Muscle layer of colon (tissue), 2 donors: ENCODE measurements around the gene TMEM213.

Experiments
- H3K27ac ChIP-seq: one replicate; pipeline ENCODE4 v1.7.0; 2013; ENCODE audit warnings: low read depth, mild to moderate bottlenecking, low read length, moderate library complexity
- H3K27me3 ChIP-seq, 2 donors: one replicate each; pipeline ENCODE4 v1.7.0; 2013; ENCODE audit warnings: low read length in 2 of 2, mild to moderate bottlenecking in 2 of 2; ENCODE audit not compliant: insufficient read depth in 2 of 2, control insufficient read depth in 1 of 2
- H3K36me3 ChIP-seq: one replicate; pipeline ENCODE4 v1.7.0; 2013; ENCODE audit warnings: mild to moderate bottlenecking, low read length; ENCODE audit not compliant: insufficient read depth
- H3K4me1 ChIP-seq: one replicate; pipeline ENCODE4 v1.7.0; 2013; ENCODE audit warnings: mild to moderate bottlenecking, low read length; ENCODE audit not compliant: insufficient read depth
- H3K4me3 ChIP-seq, 2 donors: one replicate each; pipeline ENCODE4 v1.7.0; 2013; ENCODE audit warnings: low read length in 2 of 2, low read depth in 1 of 2, mild to moderate bottlenecking in 1 of 2, moderate library complexity in 1 of 2
- H3K9ac ChIP-seq: one replicate; pipeline ENCODE4 v1.7.0; 2013; ENCODE audit warnings: low read length
- H3K9me3 ChIP-seq: one replicate; pipeline ENCODE4 v1.7.0; 2013; ENCODE audit warnings: mild to moderate bottlenecking, low read length
- donor health status: abdominal sarcoma.
- donor health status: Adenocarcinoma of cecum.

TMEM213 gene, protein sequence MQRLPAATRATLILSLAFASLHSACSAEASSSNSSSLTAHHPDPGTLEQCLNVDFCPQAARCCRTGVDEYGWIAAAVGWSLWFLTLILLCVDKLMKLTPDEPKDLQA

DNA sequence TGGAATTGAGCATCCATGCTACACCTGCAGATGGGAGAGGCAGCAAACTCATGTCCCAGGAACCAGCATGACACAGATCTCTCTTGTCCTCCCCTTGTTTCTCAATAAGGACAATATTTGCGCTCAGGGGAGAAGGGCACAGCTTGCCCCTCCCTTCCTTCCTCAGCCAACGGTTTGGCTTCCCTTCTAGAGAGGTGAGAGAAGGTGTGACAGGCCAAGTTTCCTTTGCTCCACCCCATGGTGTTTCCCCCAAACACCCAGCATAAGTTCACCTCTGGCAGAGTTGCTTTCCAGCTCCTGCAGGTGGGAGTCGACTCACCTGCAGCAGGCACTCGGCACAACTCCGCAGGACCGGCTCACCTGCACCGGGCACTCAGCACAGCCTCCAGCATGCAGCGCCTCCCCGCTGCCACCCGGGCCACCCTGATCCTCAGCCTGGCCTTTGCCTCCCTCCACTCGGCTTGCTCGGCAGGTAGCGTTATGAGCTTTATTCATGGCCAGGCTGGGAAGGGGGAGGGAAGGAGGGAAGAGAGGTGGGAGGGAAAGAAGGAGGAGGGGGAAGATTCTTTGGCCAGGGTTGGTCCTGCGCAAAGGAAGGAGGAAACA, at the start of gene TMEM213, which contains the start of gene ATP6V0A4:
TMEM213 (plus strand) TSS at position 280 of the 606 bp plus-strand sequence; CDS start at position 391, 111 bp downstream.
ATP6V0A4 (minus strand) TSS at position 482 of the 606 bp plus-strand sequence. CDS start 26,949 bp downstream, outside the sequence.
- H3K4me1 ChIP-seq: no peaks in the 10 kb centered on the region
- H3K4me3 ChIP-seq: no peak within 1 kb of the TSS
- no peak within 1 kb of the TSS for H3K27ac ChIP-seq
- H3K9me3 ChIP-seq: no peaks in the 10 kb centered on the region
- H3K36me3 ChIP-seq: no peaks in the 10 kb centered on the region
- no peak within 1 kb of the TSS for H3K9ac ChIP-seq
- H3K27me3 ChIP-seq: peaks cover 0 to 4% of the 10 kb centered on the region in 2 donors

DNA sequence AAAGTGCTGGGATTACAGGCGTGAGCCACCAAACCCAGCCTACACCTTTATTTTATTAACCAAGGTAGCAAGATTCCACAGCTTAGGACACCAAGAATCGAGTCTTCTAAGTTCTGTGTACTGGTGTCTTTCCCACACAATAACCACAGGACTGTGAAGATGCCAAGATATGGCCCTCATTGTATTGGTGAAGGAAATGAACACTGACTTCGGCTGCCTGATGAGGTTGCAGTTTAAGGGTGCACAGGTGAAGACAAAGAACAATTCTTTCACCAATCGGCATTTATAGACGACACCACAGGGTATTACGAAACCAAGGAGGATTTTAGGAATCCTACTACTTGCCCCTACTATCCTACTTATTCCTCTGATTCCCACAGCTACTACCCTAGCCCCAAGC, 49.1 kb upstream of the TMEM213 start:
- Histone ChIP-seq H3K4me3 (no peak overlapping the region), H3K4me1 (no peaks in the 10 kb centered on the region), H3K9ac (no peak overlapping the region), H3K27ac (no peak overlapping the region), H3K27me3 (no peaks in the 10 kb centered on the region), H3K36me3 (no peaks in the 10 kb centered on the region), H3K9me3 (no peaks in the 10 kb centered on the region)

DNA sequence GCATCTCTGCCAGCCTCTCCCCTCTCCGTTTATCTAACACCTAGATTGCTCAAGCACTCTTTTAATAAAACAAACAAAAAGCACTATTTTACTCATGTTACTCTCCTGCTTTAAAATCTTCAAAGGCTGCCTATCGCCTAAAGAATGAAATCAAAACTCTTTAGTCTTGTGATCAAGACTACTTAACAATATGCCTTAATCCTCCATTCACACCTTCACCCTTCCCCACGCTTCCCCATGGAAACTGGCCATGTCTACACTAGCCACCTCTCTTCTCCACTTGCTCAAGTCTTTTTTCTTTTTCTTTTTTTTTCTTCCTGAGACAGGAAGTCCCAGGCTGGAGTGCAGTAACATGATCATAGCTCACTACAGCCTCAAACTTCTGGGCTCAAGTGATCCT, 47.8 kb upstream of the TMEM213 start:
- Histone ChIP-seq H3K27me3 (no peaks in the 10 kb centered on the region), H3K4me1 (no peaks in the 10 kb centered on the region), H3K27ac (no peak overlapping the region), H3K9ac (no peak overlapping the region), H3K36me3 (no peaks in the 10 kb centered on the region), H3K4me3 (no peak overlapping the region), H3K9me3 (no peaks in the 10 kb centered on the region)

DNA sequence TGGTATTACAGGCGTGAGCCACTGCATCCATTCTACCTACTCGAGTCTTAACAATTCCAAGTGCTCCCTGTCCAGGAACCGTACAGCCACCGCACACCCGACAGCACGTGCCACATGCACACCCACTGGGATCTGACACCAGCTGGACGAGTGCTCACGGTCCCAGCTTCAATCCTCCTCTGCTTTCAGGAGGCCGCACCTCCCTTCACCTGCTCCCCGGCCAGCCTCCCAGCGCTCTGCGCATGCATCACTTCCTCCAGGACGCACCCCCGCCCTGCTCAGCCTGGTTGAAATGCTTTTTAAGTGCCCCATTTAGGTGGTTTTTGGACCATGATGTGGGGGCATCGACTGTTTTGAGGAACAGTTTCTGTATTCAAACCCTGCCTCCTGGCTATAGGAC, 47.3 kb upstream of the TMEM213 start:
- Histone ChIP-seq H3K27me3 (no peaks in the 10 kb centered on the region), H3K36me3 (no peaks in the 10 kb centered on the region), H3K9ac (no peak overlapping the region), H3K9me3 (no peaks in the 10 kb centered on the region), H3K4me3 (no peak overlapping the region), H3K27ac (no peak overlapping the region), H3K4me1 (no peaks in the 10 kb centered on the region)

DNA sequence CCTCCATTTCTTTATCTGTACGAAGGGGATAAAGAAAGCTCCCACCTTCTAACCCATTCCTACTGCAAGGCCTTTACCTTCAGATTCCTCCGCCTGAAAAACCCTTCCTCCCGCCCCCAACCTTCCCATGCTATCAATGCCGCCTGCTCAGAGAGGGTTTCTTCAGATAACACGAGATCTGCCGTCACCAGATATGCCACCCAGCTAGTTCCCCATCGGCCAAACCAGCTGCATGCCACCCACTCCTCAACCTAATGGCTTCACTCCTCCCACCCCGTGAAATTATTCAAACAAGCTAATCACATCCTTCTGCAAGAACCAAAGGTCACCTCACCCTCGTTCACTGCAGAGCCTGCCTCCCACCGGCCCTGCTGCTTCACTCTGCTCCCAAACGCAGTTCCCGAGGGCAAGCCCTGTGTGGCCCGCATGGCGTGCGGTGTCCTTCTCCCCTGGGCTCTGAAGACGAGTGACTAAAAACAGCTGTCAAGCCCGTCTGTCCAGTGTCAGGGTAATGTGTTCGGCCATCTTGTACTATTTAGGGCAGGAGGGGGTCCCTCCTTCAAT, 46.8 kb upstream of the TMEM213 start:
- H3K36me3 ChIP-seq: no peaks in the 10 kb centered on the region
- H3K9ac ChIP-seq: no peak overlapping the region
- no peaks in the 10 kb centered on the region for H3K4me1 ChIP-seq
- no peaks in the 10 kb centered on the region for H3K27me3 ChIP-seq
- H3K27ac ChIP-seq: no peak overlapping the region
- H3K4me3 ChIP-seq: no peak overlapping the region
- no peaks in the 10 kb centered on the region for H3K9me3 ChIP-seq

DNA sequence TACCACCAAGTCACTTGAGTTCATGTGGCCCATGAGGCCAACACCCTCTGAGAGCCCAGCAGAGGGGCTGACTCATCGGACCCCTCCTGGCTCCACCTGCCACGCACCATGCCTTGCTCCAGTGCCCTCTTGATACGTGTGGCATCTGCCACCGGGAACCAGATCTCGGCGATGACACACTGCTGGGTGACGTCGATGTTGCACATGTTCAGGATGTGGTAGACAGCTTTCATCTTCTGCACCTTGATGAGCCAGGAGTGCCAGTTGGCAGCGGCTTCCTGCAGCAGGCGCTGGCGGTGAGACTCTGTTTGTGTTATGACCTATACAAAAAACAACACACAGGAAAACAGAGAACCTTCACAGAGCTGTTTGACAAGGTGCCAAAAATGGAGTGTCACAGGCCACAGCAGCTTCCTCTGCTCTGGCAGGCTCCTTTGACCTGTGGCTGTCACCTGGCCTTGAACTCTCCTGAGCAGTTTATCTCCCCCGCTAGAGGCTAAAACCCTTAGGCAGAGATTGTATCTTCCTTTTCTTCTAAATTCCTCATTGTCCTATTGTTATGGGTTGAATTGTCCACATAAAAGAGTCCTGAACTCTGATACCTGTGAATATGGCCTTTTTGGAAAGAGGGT, 45.2 kb upstream of the TMEM213 start:
- no peak overlapping the region for H3K27ac ChIP-seq
- H3K9me3 ChIP-seq: no peaks in the 10 kb centered on the region
- no peaks in the 10 kb centered on the region for H3K27me3 ChIP-seq
- H3K36me3 ChIP-seq: no peaks in the 10 kb centered on the region
- H3K4me1 ChIP-seq: no peaks in the 10 kb centered on the region
- H3K9ac ChIP-seq: no peak overlapping the region
- no peak overlapping the region for H3K4me3 ChIP-seq

DNA sequence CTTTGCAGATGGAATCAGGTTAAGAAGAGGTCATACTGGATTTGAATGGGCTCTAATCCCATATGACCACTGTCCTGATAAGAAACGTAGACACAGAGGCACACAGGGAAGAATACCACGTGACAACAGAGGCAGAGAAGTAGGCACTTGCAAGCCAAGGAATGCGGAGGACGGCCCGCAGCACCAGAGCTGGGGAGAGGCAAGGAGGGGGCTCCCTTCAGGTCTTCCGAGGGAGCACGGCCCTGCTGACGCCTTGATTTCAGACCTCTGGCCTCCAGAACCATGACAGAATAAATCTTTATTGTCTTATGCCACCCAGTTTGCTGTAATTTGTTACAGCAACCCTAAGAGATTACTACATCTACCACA, 44.7 kb upstream of the TMEM213 start:
- H3K36me3 ChIP-seq: no peaks in the 10 kb centered on the region
- H3K27ac ChIP-seq: no peak overlapping the region
- no peaks in the 10 kb centered on the region for H3K27me3 ChIP-seq
- H3K9me3 ChIP-seq: no peaks in the 10 kb centered on the region
- H3K4me3 ChIP-seq: no peak overlapping the region
- H3K4me1 ChIP-seq: no peaks in the 10 kb centered on the region
- H3K9ac ChIP-seq: no peak overlapping the region

DNA sequence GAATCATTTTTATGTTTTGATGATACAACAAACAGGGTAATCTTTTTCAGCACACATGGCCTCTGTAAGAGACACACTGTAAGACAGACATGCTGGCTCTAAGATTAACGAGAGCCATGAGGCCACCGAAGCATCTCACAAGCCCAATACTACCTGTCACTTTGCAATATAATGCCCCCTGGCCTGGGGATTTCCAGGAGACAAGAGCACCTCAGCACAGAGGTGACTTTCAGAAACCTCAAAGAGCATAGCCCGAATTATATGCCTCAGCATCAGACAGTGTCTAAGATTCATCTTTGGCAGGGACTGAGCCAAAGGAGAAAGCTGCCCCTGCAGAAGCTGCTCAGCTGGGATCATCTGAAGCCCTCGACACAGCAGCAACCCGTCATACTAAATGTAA, 44.2 kb upstream of the TMEM213 start:
- H3K9ac ChIP-seq: no peak overlapping the region
- no peaks in the 10 kb centered on the region for H3K27me3 ChIP-seq
- H3K27ac ChIP-seq: no peak overlapping the region
- no peaks in the 10 kb centered on the region for H3K9me3 ChIP-seq
- H3K4me1 ChIP-seq: no peaks in the 10 kb centered on the region
- H3K36me3 ChIP-seq: no peaks in the 10 kb centered on the region
- no peak overlapping the region for H3K4me3 ChIP-seq

DNA sequence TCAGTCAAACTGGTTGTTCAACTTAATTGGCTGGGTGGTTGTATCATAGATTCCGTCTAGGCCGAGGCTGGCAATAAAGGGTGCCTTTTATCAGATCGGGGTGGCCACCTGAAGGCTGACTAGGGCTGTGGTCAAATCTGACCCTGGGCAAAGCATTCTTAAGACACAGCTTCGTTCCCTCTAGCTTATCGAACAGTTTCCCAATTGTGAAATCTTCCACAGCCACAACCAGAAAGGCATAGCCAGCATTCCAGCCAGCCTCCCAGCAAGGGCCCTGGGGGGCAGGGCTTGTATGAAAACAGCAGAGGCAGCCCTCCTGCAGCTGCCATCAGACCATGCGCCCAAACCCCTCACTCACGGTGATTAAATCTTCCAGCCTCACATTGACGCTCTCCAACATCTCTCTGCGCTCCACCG, 42.5 kb upstream of the TMEM213 start:
- Histone ChIP-seq H3K4me1 (no peaks in the 10 kb centered on the region), H3K36me3 (no peaks in the 10 kb centered on the region), H3K9ac (no peak overlapping the region), H3K9me3 (no peaks in the 10 kb centered on the region), H3K4me3 (no peak overlapping the region), H3K27ac (no peak overlapping the region), H3K27me3 (no peaks in the 10 kb centered on the region)

DNA sequence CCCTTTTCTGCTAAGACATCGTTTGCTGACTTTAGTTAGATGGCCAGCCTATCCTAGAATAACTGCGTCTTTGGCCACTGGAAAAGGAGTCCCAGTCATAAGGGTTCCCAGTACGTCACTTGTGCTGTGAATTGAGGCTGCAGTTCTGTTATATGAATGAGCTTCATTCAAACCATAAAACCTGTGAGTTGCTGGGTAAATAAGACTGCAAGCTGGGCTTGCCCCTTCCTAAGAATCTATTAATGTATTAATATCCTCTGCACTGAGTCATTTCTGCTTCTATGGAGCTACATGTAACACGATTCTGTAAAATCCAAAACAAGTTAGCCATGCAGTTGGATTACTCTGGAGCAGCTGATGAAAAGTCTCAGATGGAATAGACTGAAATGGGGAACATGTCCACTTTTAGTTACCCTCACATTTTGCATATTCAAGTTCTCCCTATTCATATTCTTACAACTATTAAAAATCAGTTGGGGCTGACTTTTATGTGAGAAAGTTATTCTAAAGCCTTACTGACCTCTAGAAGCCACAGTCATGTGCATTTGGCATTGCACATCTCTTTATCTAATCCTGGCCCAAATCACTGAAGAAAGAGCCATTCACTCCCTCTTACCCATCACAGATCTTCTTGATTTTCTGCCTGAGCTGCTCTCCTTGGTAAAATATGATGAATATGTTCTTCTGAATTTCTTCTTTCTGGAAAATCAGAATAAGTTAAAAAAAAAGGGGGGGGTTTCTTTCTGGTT, 41.8 kb upstream of the TMEM213 start:
- no peaks in the 10 kb centered on the region for H3K27me3 ChIP-seq
- no peaks in the 10 kb centered on the region for H3K9me3 ChIP-seq
- H3K36me3 ChIP-seq: no peaks in the 10 kb centered on the region
- no peak overlapping the region for H3K9ac ChIP-seq
- H3K27ac ChIP-seq: no peak overlapping the region
- H3K4me3 ChIP-seq: no peak overlapping the region
- no peaks in the 10 kb centered on the region for H3K4me1 ChIP-seq

DNA sequence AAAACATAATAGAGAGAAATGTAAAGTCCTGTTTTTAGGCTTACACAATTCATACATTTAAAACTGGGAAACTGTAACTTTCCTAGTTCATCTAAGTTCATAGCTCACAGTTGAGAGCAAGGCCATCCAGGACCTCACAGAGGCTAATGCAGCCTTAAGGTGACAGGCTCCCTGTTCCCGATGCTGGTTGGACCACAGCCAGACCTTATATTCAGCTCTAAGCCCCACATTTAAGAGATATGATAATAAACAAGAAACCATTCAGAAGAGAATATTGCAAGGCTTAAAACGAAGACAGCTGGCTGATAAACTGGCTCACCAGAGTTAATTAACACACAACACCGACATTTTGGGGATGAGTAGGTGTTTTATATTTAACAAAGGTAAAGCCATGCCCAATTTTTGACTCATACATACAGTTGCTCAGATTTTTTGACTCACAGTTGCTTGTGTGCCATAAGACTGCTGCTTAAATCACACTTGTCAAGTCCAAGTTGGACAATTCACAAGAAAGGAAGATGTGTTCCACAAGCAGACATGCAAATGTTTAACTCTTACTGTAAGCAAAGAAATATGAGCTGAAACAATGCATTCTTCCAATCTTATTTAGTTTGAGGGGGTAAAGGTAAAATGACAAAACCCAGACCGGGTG, 41.1 kb upstream of the TMEM213 start:
- Histone ChIP-seq H3K9me3 (no peaks in the 10 kb centered on the region), H3K9ac (no peak overlapping the region), H3K4me3 (no peak overlapping the region), H3K27me3 (no peaks in the 10 kb centered on the region), H3K4me1 (no peaks in the 10 kb centered on the region), H3K27ac (no peak overlapping the region), H3K36me3 (no peaks in the 10 kb centered on the region)
